Psoas muscle (tissue), 8 donors: ENCODE results near the gene HM13. TPM values are rescaled to one million over a fixed set of nuclear protein-coding genes. Genes with fewer than 3 reads are reported as not detected.
"Not testable (repeated sequence)": the region's sequence is repeated elsewhere in the genome, so short reads cannot be mapped to it uniquely, and the experiment has no call there.

Experiments used
- ATAC-seq, 4 donors: fragments of 200-7000 bp; cut with Tn5 transposase; one replicate each; pipeline ENCODE4 v1.9.1; 2020; ENCODE audit warnings: moderate library complexity in 3 of 4, mild to moderate bottlenecking in 2 of 4
- DNase-seq, 2 donors: peaks; one replicate each; pipeline ENCODE4 v3.0.0-alpha.2; 2020
- H3K27ac ChIP-seq: fragments of 200-600 bp; one replicate; pipeline ENCODE4 v1.8.0; 2022
- H3K27me3 ChIP-seq, 3 donors: fragments of 200-600 bp in 1 of 3; one replicate each; pipeline versions ENCODE4 v1.6.1 to v1.8.0; 2013 to 2022; ENCODE audit warnings: low read length in 2 of 3, mild to moderate bottlenecking in 2 of 3, moderate library complexity in 1 of 3; ENCODE audit not compliant: insufficient read depth in 3 of 3
- H3K36me3 ChIP-seq, 2 donors: fragments of 200-600 bp in 1 of 2; one replicate each; pipeline versions ENCODE4 v1.6.1 to v1.8.0; 2013 to 2022; ENCODE audit warnings: low read depth in 1 of 2, mild to moderate bottlenecking in 1 of 2, moderate library complexity in 1 of 2; ENCODE audit not compliant: insufficient read depth in 1 of 2
- H3K4me1 ChIP-seq: fragments of 200-600 bp; one replicate; pipeline ENCODE4 v1.8.0; 2022
- H3K4me3 ChIP-seq: fragments of 200-600 bp; one replicate; pipeline ENCODE4 v1.8.0; 2022; ENCODE audit warnings: mild to moderate bottlenecking
- H3K9me3 ChIP-seq: fragments of 200-600 bp; one replicate; pipeline ENCODE4 v1.8.0; 2022
- CTCF ChIP-seq: fragments of 200-600 bp; IDR thresholded peaks from one replicate; pipeline ENCODE4 v1.8.0; 2022; ENCODE audit warnings: antibody characterized with exemption
- WGBS, 3 donors: extraction: QIAGEN DNeasy Blood & Tissue Kit; methylation state at CpG; one replicate each; pipeline versions ENCODE4 v1.1.6 to v1.1.7; 2013; 5-methylcytosine and 5-hydroxymethylcytosine counted together
- intact Hi-C, 2 donors: fragments of 100-400 bp; cut with DNase I; formaldehyde crosslinking; loops; one replicate each; pipeline versions ENCODE4 v1.11.0 to v1.14.2; 2022
- polyA plus RNA-seq, 3 donors: library from polyadenylated mRNA; stranded (reverse); fragments of 200-250 nt; gene quantifications; one replicate each; pipeline ENCODE4 v1.2.3, GENCODE V29; 2013
- total RNA-seq, 4 donors: library from RNA; stranded (reverse); fragmentation: NEBNext Ultra II Directional in 2 of 4; extraction: Animal tissue kit (Norgen Biotek cat#: 25700) in 2 of 4; gene quantifications; one replicate each; pipeline versions ENCODE4 v1.2.1 to v1.2.4, GENCODE V29; 2021 to 2023
- donor health status: healthy with polysubstance abuse.
- donor health status: DM: no; HTN: no; CAD: no; lungs with moderate emphysema.
- donor health status: Bipolar disorder and iron deficiency.
- donor health status: healthy.
- donor health status: DM: yes; HTN: yes; CAD: no.
- donor health status: DM: no; HTN: no; CAD: no.
- donor health status: DM: no; HTN: no; CAD: no.
- donor health status: DM: yes; HTN: yes; CAD: no.

Gene HM13
- total and polyA plus RNA-seq, 7 donors: 32.4 to 112 (median 48.4) TPM

- H3K9me3 ChIP-seq: no peaks in the 10 kb centered on the region
- intact Hi-C loops: no loop called here
- no peak overlapping the region for H3K27ac ChIP-seq
- no peaks in the 10 kb centered on the region for H3K27me3 ChIP-seq
- TF ChIP-seq CTCF: no peak
- DNase-seq (no peak), ATAC-seq (no peak)
- H3K36me3 ChIP-seq: peaks cover 23 to 86% of the 10 kb centered on the region in 2 donors
- no peak overlapping the region for H3K4me3 ChIP-seq
- 88 to 95% (median 93%) methylated on average over 4 of the region's 4 CpGs for WGBS, 3 donors
- no peaks in the 10 kb centered on the region for H3K4me1 ChIP-seq
Measured at GRCh38 chr20:31538326-31538725, 24.1 kb downstream of the HM13 start.

- WGBS, 3 donors: 92 to 100% (median 96%) methylated on average over 3 of the region's 3 CpGs
- H3K9me3 ChIP-seq, ATAC-seq, H3K4me1 ChIP-seq, H3K27ac ChIP-seq, H3K27me3 ChIP-seq, DNase-seq, intact Hi-C loops, H3K4me3 ChIP-seq: not testable (repeated sequence)
- H3K36me3 ChIP-seq: peaks cover 23 to 75% of the 10 kb centered on the region in 2 donors
Measured at GRCh38 chr20:31539636-31540035, 25.4 kb downstream of the HM13 start.

GRCh38 chr20:31540406-31540805 lies 26.2 kb downstream of the HM13 start:
- no peak overlapping the region for H3K27ac ChIP-seq
- DNase-seq (no peak), ATAC-seq (no peak)
- peaks cover 21 to 69% of the 10 kb centered on the region in 2 donors for H3K36me3 ChIP-seq
- H3K4me3 ChIP-seq: no peak overlapping the region
- no peak for TF ChIP-seq CTCF
- H3K27me3 ChIP-seq: no peaks in the 10 kb centered on the region
- H3K4me1 ChIP-seq: no peaks in the 10 kb centered on the region
- intact Hi-C loops: no loop called here
- H3K9me3 ChIP-seq: no peaks in the 10 kb centered on the region
- WGBS, 3 donors: 88 to 97% (median 91%) methylated on average over 3 of the region's 3 CpGs

- no peak for DNase-seq
- H3K4me3 ChIP-seq: no peak overlapping the region
- intact Hi-C loops: no loop called here
- no peaks in the 10 kb centered on the region for H3K9me3 ChIP-seq
- H3K27me3 ChIP-seq: no peaks in the 10 kb centered on the region
- ATAC-seq: no peak
- peaks cover 23 to 55% of the 10 kb centered on the region in 2 donors for H3K36me3 ChIP-seq
- H3K4me1 ChIP-seq: no peaks in the 10 kb centered on the region
- H3K27ac ChIP-seq: no peak overlapping the region
- 80 to 87% (median 82%) methylated on average over 7 of the region's 7 CpGs for WGBS, 3 donors
- no peak for TF ChIP-seq CTCF
Measured at GRCh38 chr20:31542201-31542842, 28.1 kb downstream of the HM13 start.

- Histone ChIP-seq H3K27ac (no peak overlapping the region), H3K9me3 (no peaks in the 10 kb centered on the region), H3K4me3 (no peak overlapping the region), H3K27me3 (no peaks in the 10 kb centered on the region), H3K4me1 (no peaks in the 10 kb centered on the region), H3K36me3 (peaks cover 19 to 56% of the 10 kb centered on the region in 2 donors)
- intact Hi-C loops: no loop called here
- no peak for DNase-seq
- ATAC-seq: no peak
- 98 to 99% (median 98%) methylated on average over 8 of the region's 8 CpGs for WGBS, 3 donors
- TF ChIP-seq CTCF: no peak
Measured at GRCh38 chr20:31542963-31543362, 28.7 kb downstream of the HM13 start.
